Measurements from ENCODE around the gene CLDN5. TPM values are rescaled to one million over a fixed set of nuclear protein-coding genes. Genes with fewer than 3 reads are reported as not detected.

Gene CLDN5
- total and polyA plus RNA-seq, 9 donors: 0.48 to 211 (median 35.6) TPM

DNA sequence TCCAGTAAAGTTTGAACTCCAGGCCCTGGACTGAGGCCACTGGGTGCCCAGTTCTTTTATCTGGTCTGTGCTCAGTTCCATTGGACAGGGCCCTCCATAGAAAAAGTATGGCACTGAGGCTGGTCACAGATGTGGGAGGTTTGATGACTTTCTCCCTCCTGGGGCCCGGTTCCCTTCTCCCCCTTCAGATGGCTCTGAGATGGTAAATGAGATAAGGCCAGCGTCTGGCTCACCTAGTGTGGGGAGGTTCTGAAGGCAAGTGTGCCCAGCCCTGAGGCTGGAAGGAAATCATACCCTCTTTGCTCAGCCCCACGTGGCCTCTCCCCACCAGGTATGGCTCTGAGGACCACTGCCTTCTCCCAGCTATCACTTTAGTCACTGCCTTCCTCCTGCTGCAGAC is 1.5 kb upstream of the CLDN5 start:
- H3K4me3 ChIP-seq: no peak overlapping the region
- no peaks in the 10 kb centered on the region for H3K27me3 ChIP-seq

DNA sequence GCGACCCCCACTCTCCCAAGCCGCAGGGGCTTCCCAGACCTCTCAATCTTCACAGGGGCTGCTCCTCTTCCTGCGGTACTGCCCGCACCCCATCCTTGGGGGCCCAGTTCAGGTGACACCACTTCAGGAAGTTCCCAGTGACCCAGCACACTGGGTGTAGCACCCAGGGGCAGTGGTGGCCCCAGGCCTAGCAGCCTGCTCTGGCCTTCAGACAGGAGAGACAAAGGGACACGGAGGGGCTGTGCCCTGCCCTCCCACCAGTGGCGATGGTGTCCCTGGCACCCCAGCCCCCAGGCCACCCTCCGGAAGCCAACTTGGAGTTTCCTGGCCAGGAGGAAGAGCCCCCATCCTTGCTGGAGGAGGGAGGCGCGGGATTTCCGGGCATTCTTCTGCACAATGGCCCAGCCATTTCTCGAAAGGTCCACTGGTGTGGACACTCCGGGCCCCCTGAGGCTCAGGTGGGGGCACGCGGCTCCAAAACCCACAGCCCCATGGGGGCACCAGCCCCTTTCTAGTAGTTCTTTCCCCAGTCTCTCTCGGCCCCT is 978 bp upstream of the CLDN5 start:
- no peaks in the 10 kb centered on the region for H3K36me3 ChIP-seq
- no peak overlapping the region for H3K4me3 ChIP-seq
- TF ChIP-seq, protein P1, sequence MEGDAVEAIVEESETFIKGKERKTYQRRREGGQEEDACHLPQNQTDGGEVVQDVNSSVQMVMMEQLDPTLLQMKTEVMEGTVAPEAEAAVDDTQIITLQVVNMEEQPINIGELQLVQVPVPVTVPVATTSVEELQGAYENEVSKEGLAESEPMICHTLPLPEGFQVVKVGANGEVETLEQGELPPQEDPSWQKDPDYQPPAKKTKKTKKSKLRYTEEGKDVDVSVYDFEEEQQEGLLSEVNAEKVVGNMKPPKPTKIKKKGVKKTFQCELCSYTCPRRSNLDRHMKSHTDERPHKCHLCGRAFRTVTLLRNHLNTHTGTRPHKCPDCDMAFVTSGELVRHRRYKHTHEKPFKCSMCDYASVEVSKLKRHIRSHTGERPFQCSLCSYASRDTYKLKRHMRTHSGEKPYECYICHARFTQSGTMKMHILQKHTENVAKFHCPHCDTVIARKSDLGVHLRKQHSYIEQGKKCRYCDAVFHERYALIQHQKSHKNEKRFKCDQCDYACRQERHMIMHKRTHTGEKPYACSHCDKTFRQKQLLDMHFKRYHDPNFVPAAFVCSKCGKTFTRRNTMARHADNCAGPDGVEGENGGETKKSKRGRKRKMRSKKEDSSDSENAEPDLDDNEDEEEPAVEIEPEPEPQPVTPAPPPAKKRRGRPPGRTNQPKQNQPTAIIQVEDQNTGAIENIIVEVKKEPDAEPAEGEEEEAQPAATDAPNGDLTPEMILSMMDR (IDR thresholded peaks at IDR 0.05): no peak
- no peak for TF ChIP-seq POLR2A (IDR thresholded peaks at IDR 0.05)
- TF ChIP-seq EP300 (IDR thresholded peaks at IDR 0.05): no peak
- WGBS, 3 donors: 71 to 73% (median 72%) methylated on average over 15 of the region's 15 CpGs
- DNase-seq: no peak
- H3K27me3 ChIP-seq: no peaks in the 10 kb centered on the region
- H3K9me3 ChIP-seq: no peaks in the 10 kb centered on the region
- H3K4me1 ChIP-seq (ENCODE audit: insufficient read depth): no peaks in the 10 kb centered on the region
- H3K27ac ChIP-seq: peak overlapping the region in 1 of 2 donors; percentile 5
- intact Hi-C loops (cut with DNase I): no loop called here

More for the DNA sequence above, 1.5 kb upstream of the CLDN5 start:
- no peak overlapping the region for H3K27ac ChIP-seq
- 50 to 70% (median 51%) methylated on average over 3 of the region's 3 CpGs for WGBS, 3 donors
- H3K9me3 ChIP-seq: no peaks in the 10 kb centered on the region
- intact Hi-C loops (cut with DNase I): no loop called here
- no peak for DNase-seq
- H3K36me3 ChIP-seq: no peaks in the 10 kb centered on the region
- TF ChIP-seq POLR2A (IDR thresholded peaks at IDR 0.05): no peak
- TF ChIP-seq, protein P1 (IDR thresholded peaks at IDR 0.05): no peak
- no peak for TF ChIP-seq EP300 (IDR thresholded peaks at IDR 0.05)
- no peaks in the 10 kb centered on the region for H3K4me1 ChIP-seq (ENCODE audit: insufficient read depth)

DNA sequence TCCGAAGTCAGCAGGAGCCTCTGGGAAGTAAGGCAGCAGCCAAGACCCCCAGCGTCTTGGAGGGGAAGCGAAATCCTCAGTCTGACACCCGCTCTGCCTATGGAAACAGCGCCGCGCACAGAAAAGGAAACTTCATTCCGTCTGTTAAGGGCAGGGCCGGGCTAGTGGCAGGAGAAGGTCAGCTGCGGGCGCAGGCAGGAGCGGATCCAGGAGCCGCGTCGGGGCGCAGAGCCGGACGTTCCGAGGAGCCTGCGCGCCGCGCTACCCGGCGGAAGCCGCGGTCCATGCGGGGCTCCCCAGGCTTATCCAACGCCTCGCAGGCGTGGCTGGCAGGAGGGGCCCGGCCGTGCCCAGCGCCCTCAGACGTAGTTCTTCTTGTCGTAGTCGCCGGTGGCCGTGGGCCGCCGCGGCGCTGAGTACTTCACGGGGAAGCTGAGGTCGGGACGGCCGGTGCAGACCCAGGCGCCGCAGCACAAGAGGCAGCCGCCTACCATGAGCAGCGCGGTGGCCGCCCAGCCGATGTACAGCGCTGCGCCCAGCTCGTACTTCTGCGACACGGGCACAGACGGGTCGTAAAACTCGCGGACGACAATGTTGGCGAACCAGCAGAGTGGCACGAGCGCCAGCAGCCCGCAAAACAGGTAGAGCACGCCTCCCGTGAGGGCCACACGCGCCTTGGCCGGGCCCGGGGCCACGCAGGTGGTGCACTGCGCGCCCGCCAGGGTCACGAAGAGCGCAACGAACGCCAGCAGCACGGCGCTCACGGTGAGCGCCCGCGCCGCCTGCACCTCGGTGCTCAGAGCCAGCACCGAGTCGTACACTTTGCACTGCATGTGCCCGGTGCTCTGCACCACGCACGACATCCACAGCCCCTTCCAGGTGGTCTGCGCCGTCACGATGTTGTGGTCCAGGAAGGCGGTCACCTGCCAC is 705 bp downstream of the CLDN5 start:
- no peak for DNase-seq
- no peak for TF ChIP-seq POLR2A (IDR thresholded peaks at IDR 0.05)
- TF ChIP-seq EP300 (IDR thresholded peaks at IDR 0.05): no peak
- TF ChIP-seq, protein P1 (IDR thresholded peaks at IDR 0.05): no peak
- H3K27me3 ChIP-seq: no peaks in the 10 kb centered on the region
- peak overlapping the region; percentile 20 for H3K4me3 ChIP-seq
- no peak overlapping the region for H3K27ac ChIP-seq
- H3K9me3 ChIP-seq: no peaks in the 10 kb centered on the region
- intact Hi-C loops (cut with DNase I): no loop called here
- no peaks in the 10 kb centered on the region for H3K36me3 ChIP-seq
- no peaks in the 10 kb centered on the region for H3K4me1 ChIP-seq (ENCODE audit: insufficient read depth)
- 1 to 2% (median 1%) methylated on average over 90 to 99 of the region's 99 CpGs for WGBS, 3 donors

DNA sequence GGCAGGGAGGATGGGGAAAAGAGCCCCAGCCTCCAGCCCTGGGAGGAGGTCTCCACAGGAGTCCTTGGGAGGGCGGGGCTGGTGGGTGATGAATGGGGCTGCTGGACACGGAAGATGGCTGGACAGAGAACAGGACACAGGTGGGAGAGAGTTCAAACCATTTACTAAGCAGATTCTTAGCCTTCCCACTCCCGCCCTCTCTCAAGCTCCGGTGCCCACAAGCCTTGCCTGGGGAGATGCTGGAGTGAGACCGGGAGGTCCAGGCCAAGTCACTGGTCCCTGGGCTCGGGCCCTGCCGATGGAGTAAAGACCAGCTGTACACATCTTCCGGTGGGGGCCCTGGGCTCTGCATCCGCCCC is 1.4 kb downstream of the CLDN5 start:
- 15 to 30% (median 21%) methylated on average over 9 of the region's 9 CpGs for WGBS, 3 donors
- Histone ChIP-seq H3K9me3 (no peaks in the 10 kb centered on the region), H3K27me3 (no peaks in the 10 kb centered on the region), H3K36me3 (no peaks in the 10 kb centered on the region), H3K4me1 (ENCODE audit: insufficient read depth) (no peaks in the 10 kb centered on the region), H3K4me3 (peak overlapping the region; percentile 20), H3K27ac (no peak overlapping the region)
- DNase-seq: no peak
- TF ChIP-seq, protein P1 (IDR thresholded peaks at IDR 0.05): no peak
- TF ChIP-seq POLR2A (IDR thresholded peaks at IDR 0.05): no peak
- no peak for TF ChIP-seq EP300 (IDR thresholded peaks at IDR 0.05)
- intact Hi-C loops (cut with DNase I): no loop called here
